Stimulated activated CD4-positive, alpha-beta T cell treated with anti-CD3 and anti-CD28 coated beads, Interleukin-4, amount 100 ng/mL, for 4 hours (primary cell): ENCODE measurements around the gene SSU72.
"Not testable (repeated sequence)": the region's sequence is repeated elsewhere in the genome, so short reads cannot be mapped to it uniquely, and the experiment has no call there.

Experiments
- DNase-seq, 2 experiments: peaks; one replicate each; pipeline ENCODE4 v3.0.0-alpha.2; 2020

The SSU72 gene

DNA sequence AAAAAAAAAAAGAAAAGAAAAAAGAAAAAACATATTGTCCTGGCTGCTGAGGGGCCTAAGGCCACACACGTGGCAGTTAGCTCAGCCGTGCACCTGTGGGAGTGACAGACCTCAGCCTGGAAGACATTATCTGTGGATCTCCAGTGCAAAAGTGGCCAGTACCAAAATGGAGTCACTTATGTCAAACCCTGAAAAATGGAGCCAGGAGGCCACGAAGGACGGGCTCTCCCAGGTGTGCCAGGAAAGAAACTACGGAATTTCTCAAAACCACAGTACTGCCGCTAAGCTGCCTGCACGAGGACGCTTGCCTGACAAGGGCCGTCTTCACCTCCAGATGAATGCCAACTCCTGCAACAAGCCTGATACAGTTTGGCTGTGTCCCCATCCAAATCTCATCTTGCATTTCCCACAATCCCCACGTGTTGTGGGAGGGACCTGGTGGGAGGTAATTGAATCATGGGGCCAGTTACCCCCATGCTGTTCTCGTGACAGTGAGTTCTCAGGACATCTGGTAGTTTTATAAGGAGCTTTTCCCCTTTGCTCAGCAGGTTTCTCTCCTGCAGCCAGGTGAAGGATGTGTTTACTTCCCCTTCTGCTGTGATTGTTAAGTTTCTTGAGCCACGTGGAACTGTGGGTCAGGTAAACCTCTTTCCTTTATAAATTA is 35.3 kb upstream of the SSU72 start:
- DNase-seq: no peak

DNA sequence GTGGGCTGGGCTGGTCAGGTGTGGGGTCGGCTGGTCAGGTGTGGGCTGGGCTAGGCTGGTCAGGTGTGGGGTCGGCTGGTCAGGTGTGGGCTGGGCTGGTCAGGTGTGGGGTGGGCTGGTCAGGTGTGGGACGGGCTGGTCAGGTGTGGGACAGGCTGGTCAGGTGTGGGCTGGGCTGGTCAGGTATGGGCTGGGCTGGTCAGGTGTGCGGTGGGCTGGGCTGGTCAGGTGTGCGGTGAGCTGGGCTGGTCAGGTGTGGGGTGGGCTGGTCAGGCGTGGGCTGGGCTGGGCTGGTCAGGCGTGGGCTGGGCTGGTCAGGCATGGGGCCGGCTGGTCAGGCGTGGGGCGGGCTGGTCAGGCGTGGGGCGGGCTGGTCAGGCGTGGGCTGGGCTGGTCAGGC is 31.6 kb upstream of the SSU72 start:
- DNase-seq: no peak

DNA sequence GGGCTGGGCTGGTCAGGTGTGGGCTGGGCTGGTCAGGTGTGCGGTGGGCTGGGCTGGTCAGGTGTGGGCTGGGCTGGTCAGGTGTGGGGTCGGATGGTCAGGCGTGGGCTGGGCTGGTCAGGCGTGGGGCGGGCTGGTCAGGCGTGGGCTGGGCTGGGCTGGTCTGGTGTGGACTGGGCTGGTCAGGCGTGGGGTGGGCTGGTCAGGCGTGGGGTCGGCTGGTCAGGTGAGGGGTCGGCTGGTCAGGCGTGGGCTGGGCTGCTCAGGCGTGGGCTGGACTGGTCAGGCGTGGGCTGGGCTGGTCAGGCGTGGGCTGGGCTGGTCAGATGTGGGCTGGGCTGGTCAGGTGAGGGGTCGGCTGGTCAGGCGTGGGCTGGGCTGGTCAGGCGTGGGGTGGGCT is 31.1 kb upstream of the SSU72 start:
- no peak for DNase-seq

DNA sequence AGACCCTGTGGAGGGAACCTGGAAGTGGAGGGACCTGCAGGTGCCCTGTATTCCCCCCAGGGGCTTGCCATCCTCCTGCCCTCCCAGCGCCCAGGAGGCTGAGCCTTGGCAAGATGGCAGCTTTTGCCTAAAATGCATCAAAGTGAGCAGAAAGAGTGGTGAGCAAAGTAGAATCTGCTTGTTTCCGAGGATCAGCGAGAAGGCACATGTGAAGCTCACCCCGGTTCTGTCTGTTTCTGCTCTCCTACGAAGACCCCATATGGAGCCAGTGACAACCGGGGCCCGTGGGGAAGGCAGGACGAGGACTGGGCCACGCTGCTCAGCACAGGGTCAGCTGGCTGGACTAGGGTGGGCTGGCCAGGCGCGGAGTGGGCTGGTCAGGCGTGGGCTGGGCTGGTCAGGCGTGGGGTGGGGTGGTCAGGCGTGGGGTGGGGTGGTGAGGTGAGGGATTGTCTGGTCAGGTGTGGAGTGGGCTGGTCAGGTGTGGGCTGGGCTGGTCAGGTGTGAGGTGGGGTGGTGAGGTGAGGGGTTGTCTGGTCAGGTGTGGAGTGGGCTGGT is 30.4 kb upstream of the SSU72 start:
- DNase-seq: no peak

DNA sequence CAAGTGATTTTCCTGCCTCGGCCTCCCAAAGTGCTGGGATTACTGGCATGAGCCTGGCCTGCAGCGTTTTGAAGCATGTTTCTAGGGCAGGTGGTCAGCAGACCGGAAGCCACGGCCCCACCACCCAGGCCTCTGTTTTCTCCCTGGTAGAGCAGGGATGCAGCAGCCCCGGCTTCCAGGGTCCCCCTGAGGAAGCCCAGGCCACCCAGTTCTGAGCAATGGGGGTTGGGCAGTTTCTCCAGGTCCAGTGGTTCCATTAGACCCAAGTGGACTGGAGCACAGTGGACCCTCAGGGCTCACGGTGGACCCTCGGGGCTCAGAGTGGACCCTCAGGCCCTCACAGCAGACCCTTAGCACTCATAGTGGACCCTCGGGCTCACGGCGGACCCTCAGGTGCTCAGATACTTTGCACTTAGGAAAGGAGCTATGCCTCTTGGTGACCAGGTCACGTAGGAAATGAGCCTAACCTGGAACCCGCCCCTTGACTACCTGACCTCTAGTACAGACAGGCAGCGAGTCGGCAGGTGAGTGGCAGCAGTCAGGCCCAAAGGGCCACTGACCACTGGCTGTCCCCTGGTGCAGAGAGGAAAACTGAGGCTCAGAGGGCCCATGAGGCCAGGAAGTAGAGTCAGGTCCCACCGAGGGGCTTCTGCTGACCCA is 29.8 kb upstream of the SSU72 start:
- no peak for DNase-seq

DNA sequence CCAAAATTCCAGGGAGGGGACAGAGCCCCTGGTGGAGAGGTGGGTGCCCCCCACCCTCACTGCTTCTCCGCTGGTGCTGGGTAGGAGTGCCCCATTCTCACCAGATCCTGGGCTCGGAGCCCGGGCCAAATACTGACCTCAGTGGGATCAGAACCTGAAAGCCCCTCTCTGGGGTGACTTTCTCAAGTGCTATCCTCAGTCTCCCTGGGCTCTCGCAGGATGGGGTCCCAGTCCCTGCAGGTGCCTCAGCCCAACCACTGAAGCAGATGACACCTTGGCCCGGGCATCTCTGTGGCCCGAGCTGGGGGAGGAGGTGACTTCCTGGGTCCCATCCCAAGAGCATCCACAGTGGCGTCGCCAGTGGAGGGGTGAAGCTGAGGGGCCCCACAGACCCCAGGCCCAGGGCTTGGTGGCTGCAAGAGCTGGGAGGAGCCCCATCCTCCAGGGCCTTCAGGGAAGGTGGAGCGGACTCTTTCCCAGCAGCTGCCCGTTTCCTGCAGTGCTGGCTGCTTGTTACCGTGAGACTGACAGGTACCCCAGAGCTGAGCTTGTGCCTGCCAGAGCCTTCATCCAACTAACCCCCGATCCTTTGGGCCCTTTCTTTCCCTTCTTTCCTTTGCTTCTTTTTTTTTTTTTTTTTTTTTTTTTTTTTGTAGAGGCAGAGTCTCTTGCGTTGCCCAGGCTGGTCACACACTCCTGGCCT is 29.2 kb upstream of the SSU72 start:
- no peak for DNase-seq

DNA sequence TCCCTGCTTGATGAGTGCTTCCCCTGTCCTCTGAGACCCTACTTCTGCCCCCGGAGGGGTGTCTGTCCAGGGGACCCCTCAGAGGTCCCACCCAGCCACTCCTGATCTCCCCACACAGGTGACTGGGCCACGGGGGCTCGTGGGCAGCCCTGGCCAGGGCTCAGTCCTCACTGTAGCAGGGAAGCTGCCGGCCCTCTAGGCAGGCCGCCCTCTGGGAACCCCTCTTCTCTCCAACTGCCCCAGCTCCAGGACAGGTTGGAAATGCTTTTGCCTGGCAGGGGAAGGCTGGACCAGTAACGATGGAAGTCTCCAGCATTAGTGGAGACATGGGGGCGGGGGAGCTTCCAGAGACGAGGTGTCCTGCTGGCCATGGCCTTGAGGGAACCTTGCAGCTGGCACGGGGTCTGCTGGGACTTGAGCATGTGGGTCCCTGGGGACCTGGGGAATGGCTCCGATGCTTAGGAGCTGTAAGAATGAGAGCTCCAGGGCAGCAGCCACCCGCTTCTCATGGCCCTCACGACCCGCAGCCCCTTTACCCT is 28.4 kb upstream of the SSU72 start:
- DNase-seq: no peak

DNA sequence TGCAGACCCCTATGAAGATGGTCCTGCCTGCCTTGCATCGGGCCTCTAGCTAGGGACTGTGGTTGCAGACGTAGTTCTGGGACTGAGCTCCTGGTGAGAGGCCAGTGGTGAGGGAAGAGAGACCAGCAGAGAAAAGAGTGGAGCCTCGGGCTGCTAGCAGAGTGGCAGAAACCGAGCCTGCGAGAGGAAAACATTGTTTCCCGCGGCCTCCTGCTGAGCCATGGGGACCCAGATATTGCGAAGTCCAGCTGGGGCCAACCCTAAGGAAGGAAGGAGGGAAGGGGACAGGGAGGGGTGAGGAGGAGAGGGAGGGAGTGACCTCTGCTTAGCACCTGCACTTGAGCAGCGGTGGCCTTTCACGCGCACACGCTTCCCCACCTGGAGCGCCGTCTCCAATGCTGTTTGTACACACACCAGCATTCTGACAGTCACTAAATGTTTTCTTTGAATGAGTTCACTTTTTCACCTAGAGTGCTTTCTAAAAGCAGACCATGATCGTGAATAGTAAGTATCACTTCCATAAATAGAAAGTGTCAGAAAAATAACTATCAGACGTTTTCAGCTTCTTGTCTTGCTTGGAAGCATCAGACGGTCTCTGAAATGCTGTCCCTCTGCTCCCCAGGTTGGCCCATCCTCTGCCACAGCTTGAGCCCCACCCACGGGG is 27.8 kb upstream of the SSU72 start:
- no peak for DNase-seq

DNA sequence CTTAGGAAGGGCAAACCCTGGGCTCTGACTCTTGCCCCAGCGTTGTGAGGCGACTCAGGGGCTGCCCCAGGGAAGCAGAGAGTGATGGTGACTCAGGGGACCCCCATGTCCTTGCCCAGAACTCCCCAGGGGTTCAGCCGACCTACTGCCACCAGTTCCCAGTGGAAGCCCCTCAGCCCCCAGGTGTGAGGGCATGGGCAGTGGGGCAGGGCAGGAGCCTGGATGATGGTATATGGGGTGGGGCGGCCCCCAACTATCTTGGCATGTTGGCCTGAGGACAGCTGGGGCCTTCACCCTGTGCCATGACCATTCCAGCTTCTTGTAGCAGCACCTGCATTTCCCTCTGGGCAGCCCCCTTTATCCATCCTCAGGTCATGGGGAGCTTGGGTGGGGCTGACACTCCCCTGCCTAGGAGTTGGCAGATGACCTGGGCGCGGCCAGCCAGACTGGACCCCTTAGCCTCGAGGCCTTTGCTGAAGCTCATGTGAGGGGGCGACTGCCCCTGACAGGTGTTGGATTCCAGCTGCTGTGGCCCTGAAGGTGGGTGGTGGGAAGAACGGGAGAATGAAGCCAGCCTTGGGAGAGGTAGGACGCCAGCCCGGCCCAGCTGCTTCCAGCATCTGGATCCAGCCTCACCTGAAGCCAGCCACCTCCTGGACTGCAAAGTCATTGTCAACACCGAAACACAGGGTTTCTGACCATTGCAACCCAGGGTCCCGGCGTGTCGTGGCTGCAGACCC is 27.1 kb upstream of the SSU72 start:
- DNase-seq: no peak

DNA sequence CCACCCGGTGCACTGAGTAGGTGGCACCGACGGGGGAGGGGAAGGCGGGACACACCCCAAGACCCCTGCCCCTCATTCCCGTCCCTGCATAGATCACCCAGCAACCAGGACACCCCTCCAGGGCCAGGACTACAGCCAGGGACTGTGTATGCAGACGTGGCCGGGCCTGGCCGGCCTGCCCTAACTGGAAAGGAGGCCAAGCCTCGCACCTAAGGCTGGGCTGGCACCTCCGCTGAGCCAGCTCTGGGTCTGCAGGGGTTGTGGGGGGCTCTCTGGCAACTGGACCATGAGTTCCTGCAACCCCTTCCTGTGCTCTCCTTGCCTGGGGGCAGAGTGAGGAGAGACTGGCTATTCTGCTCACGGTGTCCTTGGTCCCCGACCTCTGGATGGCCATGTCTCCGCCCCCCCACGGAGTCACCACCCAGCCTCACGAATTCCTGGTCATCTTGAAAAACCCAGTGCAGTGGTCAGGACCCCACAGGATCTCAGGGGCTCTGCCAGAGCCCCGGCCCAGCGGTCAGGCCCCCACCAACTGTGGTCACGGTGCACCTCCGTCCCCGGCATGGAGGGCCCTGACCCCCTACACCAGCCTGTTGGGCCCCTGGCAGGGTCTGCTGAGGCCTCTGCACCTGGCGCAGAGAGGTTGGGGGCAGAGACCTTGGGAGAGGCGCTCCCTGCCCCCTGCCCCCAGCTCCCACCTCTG is 26.3 kb upstream of the SSU72 start:
- no peak for DNase-seq

DNA sequence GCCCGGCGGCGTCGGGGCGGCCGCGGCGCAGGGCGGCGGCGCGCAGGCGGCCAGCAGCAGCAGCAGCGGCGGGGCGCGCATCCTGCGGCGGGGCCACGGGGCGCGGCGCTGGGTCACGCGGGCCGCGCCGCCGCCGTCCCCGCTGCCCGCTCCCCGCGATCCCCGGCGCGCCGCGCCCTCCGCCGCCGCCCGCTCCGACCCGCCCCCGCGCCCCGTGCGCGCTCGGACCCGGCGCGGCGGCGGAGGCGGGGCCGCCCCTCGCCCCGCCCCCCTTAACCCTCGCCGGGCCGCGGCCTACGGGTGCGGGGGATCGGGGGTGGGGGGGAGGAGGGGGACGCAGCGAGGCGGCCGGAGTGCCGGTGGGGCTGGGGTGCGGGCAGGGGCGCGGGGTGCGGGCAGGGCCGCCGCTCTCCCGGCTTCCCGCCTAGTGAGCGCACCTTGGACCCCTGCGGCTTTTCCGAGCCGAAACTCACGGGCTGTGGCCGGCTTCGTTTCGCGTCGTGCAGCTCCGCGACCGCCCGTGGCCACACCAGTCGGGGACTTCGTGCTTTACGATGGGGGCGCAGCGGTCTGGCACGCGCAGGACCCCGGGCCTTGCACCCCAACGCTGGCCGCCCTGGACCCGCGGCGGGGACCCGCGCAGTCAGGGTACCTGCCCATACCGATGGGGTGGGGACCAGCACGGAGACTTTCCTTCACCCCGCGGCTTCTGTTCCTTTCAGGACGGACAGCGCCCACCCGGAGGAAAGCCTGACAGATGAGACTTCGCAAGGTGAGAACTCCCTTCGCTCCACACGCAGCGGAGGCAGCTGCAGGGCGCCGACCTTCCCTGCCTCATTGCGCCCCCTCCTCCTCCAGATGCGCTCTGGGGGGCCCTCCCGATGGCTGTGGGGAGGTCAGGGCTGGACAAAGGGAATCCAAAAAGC is 25.5 kb upstream of the SSU72 start, which contains the start of gene FNDC10:
Gene FNDC10, minus strand, starts transcription at position 201 of the 926 bp plus-strand sequence. Its CDS starts 120 bp downstream, at position 81.
- no peak for DNase-seq

DNA sequence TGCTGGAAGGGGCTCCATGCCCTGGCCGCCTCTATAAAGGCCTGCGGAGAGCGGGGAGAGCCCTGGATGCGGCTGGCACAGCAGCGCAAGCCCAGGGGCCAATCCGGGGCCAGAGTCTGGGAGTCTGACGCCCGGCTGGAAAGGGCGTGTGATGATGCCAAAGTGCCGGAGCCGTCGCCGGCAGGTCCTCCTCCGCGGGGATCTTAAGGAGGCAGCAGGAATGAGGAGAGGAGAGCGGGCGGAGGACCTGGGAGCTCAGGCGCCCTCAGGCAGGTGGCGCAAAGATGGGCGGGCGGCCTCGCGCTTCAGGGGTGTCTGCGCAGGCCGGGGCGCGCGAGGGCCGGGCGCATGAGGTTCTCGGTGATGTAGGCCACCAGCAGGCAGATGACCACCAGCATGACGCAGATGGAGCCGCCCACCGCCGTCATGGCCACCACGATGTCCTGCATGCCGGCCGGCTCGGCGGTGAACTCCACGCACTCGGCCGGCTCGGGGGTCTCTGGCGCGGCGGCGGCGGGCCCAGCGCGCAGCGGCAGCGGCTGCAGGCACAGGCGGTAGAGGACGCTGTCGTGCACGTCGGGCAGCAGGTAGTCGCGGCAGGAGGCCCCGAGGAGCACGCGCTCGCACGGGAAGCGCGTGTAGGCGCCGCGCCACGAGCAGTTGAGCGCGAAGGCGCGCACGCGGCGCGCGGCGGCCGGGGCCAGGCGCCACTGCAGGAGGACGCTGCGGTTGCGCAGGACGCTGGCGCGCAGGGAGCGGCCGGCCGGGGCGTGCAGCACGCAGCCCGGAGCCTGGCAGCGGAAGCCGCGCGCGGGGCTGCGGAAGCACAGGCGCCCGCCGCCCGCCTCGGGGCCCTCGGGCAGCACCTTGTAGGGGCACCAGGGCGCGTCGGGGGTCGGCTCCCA is 24.6 kb upstream of the SSU72 start:
- DNase-seq: peak; percentile 26 to 37

DNA sequence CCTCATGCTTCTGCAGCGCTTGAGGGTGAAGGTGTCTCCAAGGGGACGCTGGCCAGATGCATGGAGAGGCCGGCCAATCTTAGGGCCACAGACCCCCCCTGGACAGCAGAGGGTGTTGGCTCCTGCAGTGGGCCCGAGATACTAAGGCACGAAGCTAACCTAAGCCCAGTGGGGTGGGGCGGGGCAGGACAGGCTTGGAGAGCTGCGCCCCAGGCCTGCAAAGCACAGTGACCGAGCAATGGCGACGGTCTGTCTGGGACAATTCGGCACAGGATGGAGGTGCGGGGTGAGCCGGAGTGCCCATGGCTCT is 24.0 kb upstream of the SSU72 start:
- no peak for DNase-seq

DNA sequence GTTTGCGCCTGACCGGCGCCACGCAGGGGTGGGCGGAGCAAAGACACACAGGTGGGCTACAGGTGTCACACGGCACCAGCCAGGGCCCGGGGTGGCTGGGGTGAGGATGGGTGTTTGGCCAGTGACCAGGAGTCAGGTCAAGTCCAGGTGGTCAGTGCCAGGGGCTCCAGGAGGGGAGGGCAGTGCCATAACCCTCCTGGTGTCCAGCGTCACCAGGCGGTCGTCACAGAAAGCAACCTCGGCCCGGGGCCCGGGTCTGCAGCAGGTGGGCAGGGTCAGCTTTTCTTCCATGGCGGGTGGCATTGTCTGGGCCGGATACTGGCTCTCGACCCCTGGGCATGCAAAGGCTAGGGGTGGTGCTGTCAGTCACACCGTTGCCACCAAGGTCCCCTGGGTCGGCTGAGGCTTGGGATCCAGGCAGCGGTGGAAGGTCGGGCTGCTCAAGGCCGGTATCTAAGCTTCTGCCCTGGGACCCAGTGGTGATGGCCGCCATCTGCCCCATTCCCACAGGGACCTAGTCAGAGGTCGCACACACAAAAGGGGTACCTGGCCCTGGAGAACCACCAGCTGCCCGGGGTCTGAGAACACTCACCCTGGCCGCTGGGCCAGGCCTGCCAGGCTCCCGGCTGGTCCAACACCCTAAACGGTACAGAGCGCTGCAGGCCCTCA is 23.5 kb upstream of the SSU72 start:
- no peak for DNase-seq

DNA sequence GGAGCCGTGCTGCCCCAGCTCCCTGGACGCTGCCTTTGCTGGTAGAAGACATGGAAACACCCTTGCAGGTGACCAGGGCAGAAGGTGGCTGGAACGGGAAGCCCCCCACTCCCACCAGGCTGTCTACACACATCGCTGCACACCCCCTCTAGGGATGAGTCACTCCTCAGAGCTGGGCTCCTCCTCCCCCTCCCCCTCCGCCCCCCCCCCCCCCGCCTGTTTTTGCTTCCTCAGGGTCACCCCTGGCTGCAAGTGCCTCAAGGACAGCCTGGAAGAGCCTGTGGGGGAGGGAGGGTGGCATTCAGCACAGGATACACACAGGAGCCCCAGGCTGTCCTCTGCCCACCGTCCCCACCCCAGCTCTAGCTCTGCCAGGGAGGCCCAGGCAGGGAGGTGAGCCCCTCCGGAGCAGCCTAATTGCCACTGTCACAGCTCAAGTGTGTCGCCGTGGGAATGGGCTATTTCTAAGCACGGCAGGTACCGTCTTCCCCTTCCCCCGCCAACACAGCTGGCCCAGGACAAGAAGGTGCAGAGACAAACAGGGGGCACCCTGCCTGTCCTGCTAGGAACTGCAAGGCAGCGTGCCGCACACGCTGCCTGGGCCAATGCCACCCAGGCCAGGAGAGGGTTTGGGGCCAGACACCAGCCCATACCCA is 22.7 kb upstream of the SSU72 start:
- DNase-seq: peak in 1 of 2 experiments; percentile 21

DNA sequence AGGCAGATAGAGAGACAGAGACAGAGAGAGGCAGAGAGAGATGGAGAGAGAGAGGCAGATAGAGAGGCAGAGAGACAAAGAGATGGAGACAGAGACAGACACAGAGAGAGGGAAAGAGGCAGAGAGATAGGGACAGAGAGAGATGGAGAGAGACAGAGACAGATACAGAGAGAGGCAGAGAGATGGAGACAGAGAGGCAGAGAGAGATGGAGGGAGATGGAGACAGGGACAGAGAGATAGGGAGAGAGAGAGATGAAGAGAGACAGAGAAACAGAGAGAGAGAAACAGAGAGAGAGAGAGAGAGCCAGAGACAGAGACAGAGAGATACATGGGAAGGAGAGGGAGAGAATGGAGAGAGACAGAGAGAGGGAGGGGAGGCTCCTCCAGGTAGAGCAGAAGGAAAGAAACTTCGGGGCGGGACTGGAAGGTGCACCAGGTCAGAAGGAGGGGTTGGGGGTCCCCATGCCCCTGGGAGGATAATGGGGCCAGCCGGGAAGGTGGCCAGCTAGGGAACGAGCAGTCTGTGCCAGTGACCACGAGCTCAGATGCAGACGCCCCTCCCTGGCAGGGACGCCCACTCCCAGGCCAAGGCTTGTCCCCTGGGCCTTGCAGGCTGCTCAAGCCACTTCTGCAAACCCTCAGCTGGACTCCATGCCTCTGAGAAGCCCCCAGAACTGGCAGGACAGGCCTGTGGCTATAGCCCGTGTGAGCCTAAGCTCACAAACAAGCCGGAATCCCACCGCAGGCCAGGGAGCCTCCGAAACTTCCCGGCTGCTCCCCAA is 22.0 kb upstream of the SSU72 start:
- DNase-seq: no peak

DNA sequence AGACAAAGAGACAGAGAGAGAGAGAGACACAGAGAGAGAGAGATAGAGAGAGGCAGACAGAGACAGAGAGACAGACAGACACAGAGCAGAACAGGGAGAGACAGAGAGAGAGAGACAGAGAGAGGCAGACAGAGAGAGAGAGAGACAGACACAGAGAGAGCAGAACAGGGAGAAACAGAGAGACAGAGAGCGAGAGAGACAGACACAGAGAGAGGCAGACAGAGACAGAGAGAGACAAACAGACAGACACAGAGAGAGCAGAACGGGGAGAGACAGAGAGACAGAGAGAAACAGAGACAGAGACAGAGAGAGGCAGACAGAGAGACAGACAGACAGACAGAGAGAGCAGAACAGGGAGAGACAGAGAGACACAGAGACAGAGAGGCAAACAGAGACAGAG is 20.7 kb upstream of the SSU72 start:
- not testable (repeated sequence) for DNase-seq
